ENCODE measurements around the gene TENM4. TPM values are rescaled to one million over a fixed set of nuclear protein-coding genes. Genes with fewer than 3 reads are reported as not detected.

TENM4 gene
- total and polyA plus RNA-seq, 2 of the 13 experiments (the other 11 are each of a cell fraction or from before 2014, with no cell fraction given) = not detected

- FAIRE-seq (no peak), DNase-seq (ENCODE audit: low spot score) (no peak), ATAC-seq (no peak)
- Histone ChIP-seq H3K79me2 (ENCODE audit: insufficient read depth, low read length) (no peaks in the 10 kb centered on the region), H3K4me2 (ENCODE audit: low read depth, low read length) (no peak overlapping the region), H3K4me3 (replicated peaks in 1 of 3; ENCODE audit: insufficient read depth in 1 of 3, low read depth in 2 of 3, low read length in 3 of 3) (no peak overlapping the region), H2AFZ (ENCODE audit: low read length) (no peak overlapping the region), H3K9me3 (ENCODE audit: low read length) (no peaks in the 10 kb centered on the region), H3K27me3 (ENCODE audit: control insufficient read depth in 1 of 2, insufficient read depth in 2 of 2, low read length in 2 of 2) (peaks cover 0 to 7% of the 10 kb centered on the region in 2 experiments; a peak in 3 of 5 replicates), H3K27ac (ENCODE audit: extremely low read length, insufficient read depth, low read length) (no peak overlapping the region), H3K4me1 (ENCODE audit: insufficient read depth, low read length) (no peaks in the 10 kb centered on the region), H3K36me3 (replicated peaks in 1 of 2; ENCODE audit: control insufficient read depth in 1 of 2, insufficient read depth in 2 of 2, low read length in 2 of 2) (no peaks in the 10 kb centered on the region), H3K9ac (ENCODE audit: insufficient read depth, low read depth, low read length) (no peak overlapping the region), H4K20me1 (ENCODE audit: insufficient read depth, low read length) (no peaks in the 10 kb centered on the region)
- TF ChIP-seq ZNF678 (CRISPR knock-in tag; IDR thresholded peaks at IDR 0.05) (no peak), ZNF672 (CRISPR knock-in tag; IDR thresholded peaks at IDR 0.05) (no peak), AGO2 (optimal IDR thresholded peaks at IDR 0.05; ENCODE audit: low read depth, low read length) (no peak), HINFP (CRISPR knock-in tag; IDR thresholded peaks at IDR 0.05; ENCODE audit: low read depth) (no peak), ZNF780A (CRISPR knock-in tag; IDR thresholded peaks at IDR 0.05) (no peak), ZNF772 (CRISPR knock-in tag; IDR thresholded peaks at IDR 0.05) (no peak), KLF9 (CRISPR knock-in tag; IDR thresholded peaks at IDR 0.05; ENCODE audit: low read depth) (no peak), SMYD3 (CRISPR knock-in tag; IDR thresholded peaks at IDR 0.05) (no peak)
- TF ChIP-seq, protein P1, sequence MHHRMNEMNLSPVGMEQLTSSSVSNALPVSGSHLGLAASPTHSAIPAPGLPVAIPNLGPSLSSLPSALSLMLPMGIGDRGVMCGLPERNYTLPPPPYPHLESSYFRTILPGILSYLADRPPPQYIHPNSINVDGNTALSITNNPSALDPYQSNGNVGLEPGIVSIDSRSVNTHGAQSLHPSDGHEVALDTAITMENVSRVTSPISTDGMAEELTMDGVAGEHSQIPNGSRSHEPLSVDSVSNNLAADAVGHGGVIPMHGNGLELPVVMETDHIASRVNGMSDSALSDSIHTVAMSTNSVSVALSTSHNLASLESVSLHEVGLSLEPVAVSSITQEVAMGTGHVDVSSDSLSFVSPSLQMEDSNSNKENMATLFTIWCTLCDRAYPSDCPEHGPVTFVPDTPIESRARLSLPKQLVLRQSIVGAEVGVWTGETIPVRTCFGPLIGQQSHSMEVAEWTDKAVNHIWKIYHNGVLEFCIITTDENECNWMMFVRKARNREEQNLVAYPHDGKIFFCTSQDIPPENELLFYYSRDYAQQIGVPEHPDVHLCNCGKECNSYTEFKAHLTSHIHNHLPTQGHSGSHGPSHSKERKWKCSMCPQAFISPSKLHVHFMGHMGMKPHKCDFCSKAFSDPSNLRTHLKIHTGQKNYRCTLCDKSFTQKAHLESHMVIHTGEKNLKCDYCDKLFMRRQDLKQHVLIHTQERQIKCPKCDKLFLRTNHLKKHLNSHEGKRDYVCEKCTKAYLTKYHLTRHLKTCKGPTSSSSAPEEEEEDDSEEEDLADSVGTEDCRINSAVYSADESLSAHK (CRISPR knock-in tag; IDR thresholded peaks at IDR 0.05; ENCODE audit: borderline replicate concordance) = no peak
- CTCF ChIA-PET (ENCODE audit: low intra/inter-chr PET ratio, low total read pairs) = no interaction called here
- WGBS (ENCODE audit: low lambda C conversion rate) = 0% methylated on average over 1 of the region's 1 CpG
- POLR2A ChIA-PET = no interaction called here
- in situ Hi-C loops (cut with HindIII; ENCODE audit: extremely low pct_ligation_motif_present, low pct_unique_long_range_greater_than_20kb) = no loop called here
- intact Hi-C loops (cut with micrococcal nuclease; ENCODE audit: unreplicated experiment) = loop anchor here (5.0 kb wide), 1 partner anchor 663 kb away; no protein-coding TSS in a partner anchor
- no TSS peak for BruUV-seq (replicated peaks)
Observed at GRCh38 chr11:78914503-78914902, 526.3 kb downstream of the TENM4 start.

Data from HepG2 (cell line).